OCI-LY7 (cell line): ENCODE measurements around the gene SKP2. TPM values are rescaled to one million over a fixed set of nuclear protein-coding genes. Genes with fewer than 3 reads are reported as not detected.
A peak's percentile ranks its signal among the peaks of the same experiment; 100 is the strongest.

Experiments
- BruUV-seq: library from RNA; stranded (reverse); fragments of 400-500 nt; replicated peaks from 2 replicates; lab custom pipeline; 2021; lab: Mats Ljungman, UMichigan
- CTCF ChIA-PET: fragments of 300-600 bp; sonication (Branson Sonifier 250); formaldehyde crosslinking; loops from one replicate; lab custom pipeline; 2022; ENCODE audit warnings: antibody characterized with exemption; ENCODE audit not compliant: unreplicated experiment; lab: Charles Lee
- POLR2A ChIA-PET: fragments of 300-600 bp; sonication (Branson Sonifier 250); formaldehyde crosslinking; loops from one replicate; lab custom pipeline; 2022; ENCODE audit warnings: antibody characterized with exemption; lab: Charles Lee
- DNase-seq: peaks from one replicate; pipeline ENCODE4 v3.0.0-alpha.2; 2015; ENCODE audit warnings: low spot score
- H2AFZ ChIP-seq: fragments of 200-600 bp; sonication (generic), shearing (Covaris generic); 2 replicates; pipeline ENCODE4 v1.6.1; 2014; ENCODE audit warnings: mild to moderate bottlenecking, antibody characterized with exemption, low read length, moderate library complexity
- H3K27ac ChIP-seq: fragments of 200-600 bp; sonication (generic); 2 replicates; pipeline ENCODE4 v1.5.1; 2014; ENCODE audit warnings: mixed run types, low read depth, mild to moderate bottlenecking, moderate library complexity, low read length, inconsistent platforms; ENCODE audit not compliant: poor library complexity, severe bottlenecking
- H3K36me3 ChIP-seq: fragments of 200-600 bp; sonication (generic); 2 replicates; pipeline ENCODE4 v1.6.1; 2014; ENCODE audit warnings: mild to moderate bottlenecking, antibody characterized with exemption, low read length, moderate library complexity, mixed read lengths; ENCODE audit not compliant: insufficient read depth
- H3K4me1 ChIP-seq: fragments of 200-600 bp; sonication (generic); 2 replicates; pipeline ENCODE4 v1.5.1; 2014; ENCODE audit warnings: mild to moderate bottlenecking, low read length; ENCODE audit not compliant: insufficient read depth, poor library complexity, severe bottlenecking
- H3K4me2 ChIP-seq: fragments of 200-600 bp; sonication (generic); 2 replicates; pipeline ENCODE4 v1.6.1; 2014; ENCODE audit warnings: mild to moderate bottlenecking, low read length
- H3K4me3 ChIP-seq: fragments of 200-600 bp; sonication (generic); 2 replicates; pipeline ENCODE4 v1.5.1; 2014; ENCODE audit warnings: mild to moderate bottlenecking, low read depth, low read length; ENCODE audit not compliant: poor library complexity, severe bottlenecking
- H3K79me2 ChIP-seq: fragments of 200-600 bp; sonication (generic); 2 replicates; pipeline ENCODE4 v1.6.1; 2016; ENCODE audit warnings: low read depth, mild to moderate bottlenecking, low read length, moderate library complexity, mixed read lengths; ENCODE audit not compliant: insufficient read depth
- H3K9me2 ChIP-seq: fragments of 200-600 bp; sonication (generic); 2 replicates; pipeline ENCODE4 v1.6.1; 2016; ENCODE audit warnings: mild to moderate bottlenecking, low read length, mixed read lengths; ENCODE audit not compliant: insufficient read depth
- H3K9me3 ChIP-seq: fragments of 200-600 bp; sonication (generic); 2 replicates; pipeline ENCODE4 v1.6.1; 2014; ENCODE audit warnings: mild to moderate bottlenecking, mixed run types, low read length, mixed read lengths
- H4K20me1 ChIP-seq: fragments of 200-600 bp; sonication (generic); 2 replicates; pipeline ENCODE4 v1.6.1; 2014; ENCODE audit warnings: mild to moderate bottlenecking, antibody characterized with exemption, low read length, moderate library complexity, mixed read lengths; ENCODE audit not compliant: insufficient read depth
- CTCF ChIP-seq: fragments of 200-600 bp; sonication (generic); conservative IDR thresholded peaks from 2 replicates; pipeline ENCODE4 v1.5.1; 2014; ENCODE audit warnings: mild to moderate bottlenecking, antibody characterized with exemption, low read length, moderate library complexity, mixed read lengths
- EZH2phosphoT487 ChIP-seq: fragments of 200-600 bp; sonication (generic); IDR thresholded peaks from 2 replicates; pipeline ENCODE4 v1.6.1; 2018; ENCODE audit warnings: low read depth, borderline replicate concordance, mild to moderate bottlenecking, mixed run types, antibody characterized with exemption, low read length, moderate library complexity, mixed read lengths
- intact Hi-C: fragments of 100-400 bp; cut with micrococcal nuclease; formaldehyde crosslinking; loops from one replicate; pipeline ENCODE4 v1.10.0; 2022; ENCODE audit not compliant: unreplicated experiment
- total RNA-seq, 2 experiments: library from RNA; depleted of rRNA in 1 of 2; stranded (reverse); fragments of >200 nt in 1 of 2; shearing (Covaris generic) in 1 of 2; gene quantifications; 2 replicates each; pipeline ENCODE4 v1.2.3, GENCODE V29; 2014 to 2022

Gene SKP2
- total RNA-seq, 2 experiments from 2014 or later = 71.8 to 74.0 TPM

GRCh38 chr5:36215910-36216309 lies 64.0 kb downstream of the SKP2 start:
- ChIA-PET CTCF (no interaction called here), POLR2A (interaction anchor here (1.2 kb wide), 1 partner anchor 13 kb away, joined by 3 read pairs; no protein-coding TSS in a partner anchor)
- BruUV-seq = TSS peak; percentile 25
- Histone ChIP-seq H3K4me1 (peaks cover 8% of the 10 kb centered on the region), H3K4me3 (no peak overlapping the region), H4K20me1 (no peaks in the 10 kb centered on the region), H3K9me3 (no peaks in the 10 kb centered on the region), H3K4me2 (no peak overlapping the region), H3K36me3 (peaks cover 64% of the 10 kb centered on the region), H3K9me2 (no peaks in the 10 kb centered on the region), H3K27ac (no peak overlapping the region), H2AFZ (no peak overlapping the region), H3K79me2 (no peaks in the 10 kb centered on the region)
- no peak for TF ChIP-seq EZH2phosphoT487
- TF ChIP-seq CTCF = no peak
- intact Hi-C loops = no loop called here
- no peak for DNase-seq

- Histone ChIP-seq H3K9me2 (no peaks in the 10 kb centered on the region), H3K27ac (no peak overlapping the region), H3K36me3 (peaks cover 71% of the 10 kb centered on the region), H3K4me2 (no peak overlapping the region), H3K4me3 (no peak overlapping the region), H3K9me3 (no peaks in the 10 kb centered on the region), H3K4me1 (peaks cover 8% of the 10 kb centered on the region), H2AFZ (no peak overlapping the region), H4K20me1 (no peaks in the 10 kb centered on the region), H3K79me2 (no peaks in the 10 kb centered on the region)
- intact Hi-C loops = no loop called here
- DNase-seq = no peak
- ChIA-PET POLR2A (interaction anchor here (0.5 to 1.9 kb wide), 11 partner anchors 8 to 185 kb away, joined by 3 to 7 read pairs (median 3); no protein-coding TSS in a partner anchor), CTCF (no interaction called here)
- TF ChIP-seq CTCF = no peak
- no peak for TF ChIP-seq EZH2phosphoT487
- no TSS peak for BruUV-seq
These were observed 65.7 kb downstream of the SKP2 start for GRCh38 chr5:36217567-36217966.

- Histone ChIP-seq H2AFZ (no peak overlapping the region), H3K9me3 (no peaks in the 10 kb centered on the region), H4K20me1 (no peaks in the 10 kb centered on the region), H3K4me3 (no peak overlapping the region), H3K4me2 (no peak overlapping the region), H3K27ac (no peak overlapping the region), H3K9me2 (no peaks in the 10 kb centered on the region), H3K36me3 (peaks cover 69% of the 10 kb centered on the region), H3K79me2 (no peaks in the 10 kb centered on the region), H3K4me1 (peaks cover 8% of the 10 kb centered on the region)
- DNase-seq = no peak
- TF ChIP-seq EZH2phosphoT487 (no peak), CTCF (no peak)
- ChIA-PET POLR2A (interaction anchor here (0.6 to 1.9 kb wide), 8 partner anchors 8 to 158 kb away, joined by 3 to 7 read pairs (median 3); no protein-coding TSS in a partner anchor), CTCF (no interaction called here)
- intact Hi-C loops = no loop called here
- BruUV-seq = no TSS peak
These were observed 66.1 kb downstream of the SKP2 start for GRCh38 chr5:36217988-36218387.
